ENCODE measurements around the gene TMEM218.

DNA sequence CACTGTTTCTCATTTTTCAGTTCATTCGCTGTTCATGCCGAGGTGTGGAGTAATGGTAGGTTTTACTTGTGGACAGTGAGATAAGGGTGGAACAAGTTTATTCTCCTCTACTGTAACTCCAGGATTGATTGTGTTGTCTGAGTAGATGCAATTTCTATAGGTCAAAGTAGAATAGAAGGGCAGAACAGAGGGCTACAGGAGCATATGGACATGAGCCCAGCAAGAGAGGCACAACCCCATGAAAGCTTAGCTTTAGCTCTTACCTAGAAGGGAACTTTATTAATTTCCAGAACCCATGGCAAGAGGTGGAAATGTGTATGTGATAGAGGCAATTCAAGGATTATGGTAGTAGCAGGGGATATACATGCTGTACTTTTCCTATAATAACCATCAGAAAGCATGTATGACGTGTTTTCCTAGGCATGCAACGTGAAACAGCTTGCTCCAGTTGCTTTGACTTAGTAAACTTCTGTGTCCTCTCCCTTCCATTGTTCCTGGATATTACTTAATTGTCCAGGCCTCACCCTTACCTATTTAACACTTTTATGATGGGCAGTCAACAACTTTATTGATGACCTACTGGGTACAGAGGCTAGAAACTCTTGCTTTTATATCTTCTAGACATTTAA lies 62.1 kb downstream of the TMEM218 start:
- no peak for TF ChIP-seq POLR2AphosphoS5 (IDR thresholded peaks at IDR 0.05; ENCODE audit: insufficient read depth in 1 of 2, low read depth in 1 of 2)
- TF ChIP-seq, protein P1, sequence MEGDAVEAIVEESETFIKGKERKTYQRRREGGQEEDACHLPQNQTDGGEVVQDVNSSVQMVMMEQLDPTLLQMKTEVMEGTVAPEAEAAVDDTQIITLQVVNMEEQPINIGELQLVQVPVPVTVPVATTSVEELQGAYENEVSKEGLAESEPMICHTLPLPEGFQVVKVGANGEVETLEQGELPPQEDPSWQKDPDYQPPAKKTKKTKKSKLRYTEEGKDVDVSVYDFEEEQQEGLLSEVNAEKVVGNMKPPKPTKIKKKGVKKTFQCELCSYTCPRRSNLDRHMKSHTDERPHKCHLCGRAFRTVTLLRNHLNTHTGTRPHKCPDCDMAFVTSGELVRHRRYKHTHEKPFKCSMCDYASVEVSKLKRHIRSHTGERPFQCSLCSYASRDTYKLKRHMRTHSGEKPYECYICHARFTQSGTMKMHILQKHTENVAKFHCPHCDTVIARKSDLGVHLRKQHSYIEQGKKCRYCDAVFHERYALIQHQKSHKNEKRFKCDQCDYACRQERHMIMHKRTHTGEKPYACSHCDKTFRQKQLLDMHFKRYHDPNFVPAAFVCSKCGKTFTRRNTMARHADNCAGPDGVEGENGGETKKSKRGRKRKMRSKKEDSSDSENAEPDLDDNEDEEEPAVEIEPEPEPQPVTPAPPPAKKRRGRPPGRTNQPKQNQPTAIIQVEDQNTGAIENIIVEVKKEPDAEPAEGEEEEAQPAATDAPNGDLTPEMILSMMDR (IDR thresholded peaks at IDR 0.05), result no peak
